GM19463 (cell line): ENCODE measurements around the gene KIAA0232.

Experiments
- ATAC-seq: cut with Tn5 transposase; IDR thresholded peaks from one replicate; pipeline ENCODE4 v1.9.1; 2021; ENCODE audit warnings: mild to moderate bottlenecking, moderate library complexity; ENCODE audit not compliant: unreplicated experiment

The KIAA0232 gene, protein sequence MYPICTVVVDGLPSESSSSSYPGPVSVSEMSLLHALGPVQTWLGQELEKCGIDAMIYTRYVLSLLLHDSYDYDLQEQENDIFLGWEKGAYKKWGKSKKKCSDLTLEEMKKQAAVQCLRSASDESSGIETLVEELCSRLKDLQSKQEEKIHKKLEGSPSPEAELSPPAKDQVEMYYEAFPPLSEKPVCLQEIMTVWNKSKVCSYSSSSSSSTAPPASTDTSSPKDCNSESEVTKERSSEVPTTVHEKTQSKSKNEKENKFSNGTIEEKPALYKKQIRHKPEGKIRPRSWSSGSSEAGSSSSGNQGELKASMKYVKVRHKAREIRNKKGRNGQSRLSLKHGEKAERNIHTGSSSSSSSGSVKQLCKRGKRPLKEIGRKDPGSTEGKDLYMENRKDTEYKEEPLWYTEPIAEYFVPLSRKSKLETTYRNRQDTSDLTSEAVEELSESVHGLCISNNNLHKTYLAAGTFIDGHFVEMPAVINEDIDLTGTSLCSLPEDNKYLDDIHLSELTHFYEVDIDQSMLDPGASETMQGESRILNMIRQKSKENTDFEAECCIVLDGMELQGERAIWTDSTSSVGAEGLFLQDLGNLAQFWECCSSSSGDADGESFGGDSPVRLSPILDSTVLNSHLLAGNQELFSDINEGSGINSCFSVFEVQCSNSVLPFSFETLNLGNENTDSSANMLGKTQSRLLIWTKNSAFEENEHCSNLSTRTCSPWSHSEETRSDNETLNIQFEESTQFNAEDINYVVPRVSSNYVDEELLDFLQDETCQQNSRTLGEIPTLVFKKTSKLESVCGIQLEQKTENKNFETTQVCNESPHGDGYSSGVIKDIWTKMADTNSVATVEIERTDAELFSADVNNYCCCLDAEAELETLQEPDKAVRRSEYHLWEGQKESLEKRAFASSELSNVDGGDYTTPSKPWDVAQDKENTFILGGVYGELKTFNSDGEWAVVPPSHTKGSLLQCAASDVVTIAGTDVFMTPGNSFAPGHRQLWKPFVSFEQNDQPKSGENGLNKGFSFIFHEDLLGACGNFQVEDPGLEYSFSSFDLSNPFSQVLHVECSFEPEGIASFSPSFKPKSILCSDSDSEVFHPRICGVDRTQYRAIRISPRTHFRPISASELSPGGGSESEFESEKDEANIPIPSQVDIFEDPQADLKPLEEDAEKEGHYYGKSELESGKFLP (N-terminal part only)

DNA sequence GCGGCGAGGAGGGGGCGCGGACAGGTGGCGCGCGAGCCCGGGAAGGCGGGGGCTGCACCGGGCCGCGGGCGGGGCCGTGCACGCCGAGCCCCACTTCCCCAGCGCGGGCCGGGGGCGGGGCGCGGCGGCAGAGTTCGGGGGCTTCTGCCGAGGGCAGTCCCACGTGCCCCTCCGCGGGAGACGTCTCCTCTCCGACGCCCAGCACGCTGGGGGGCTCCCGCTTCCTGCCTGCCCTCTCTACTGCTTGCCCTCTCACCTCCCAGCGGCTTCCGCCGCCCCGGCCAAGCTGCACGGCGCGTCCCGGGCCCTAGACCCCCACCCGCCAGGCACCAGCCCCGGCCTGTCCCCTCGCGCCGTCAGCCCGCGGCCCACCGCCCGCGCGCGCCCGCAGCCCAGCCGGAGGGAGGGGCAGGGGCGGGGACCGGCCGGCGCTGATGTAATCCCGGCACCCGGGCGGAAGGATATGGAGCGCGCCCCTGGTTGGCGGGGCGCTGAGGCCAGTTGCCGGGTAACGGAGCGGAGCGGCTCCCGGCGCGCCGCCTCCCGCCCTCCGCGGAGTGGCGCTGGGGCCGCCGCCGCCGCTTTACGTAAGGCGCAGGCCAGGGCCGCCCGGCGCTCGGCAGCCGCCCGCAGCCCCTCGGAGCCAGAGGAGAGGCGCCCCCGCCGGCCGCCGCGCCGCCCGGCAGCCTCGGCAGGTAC, at the start of gene KIAA0232:
Gene KIAA0232 (plus strand): TSS at position 581 of the 699 bp plus-strand sequence. CDS start 41,727 bp downstream, outside the sequence.
- ATAC-seq = peak; percentile 69

DNA sequence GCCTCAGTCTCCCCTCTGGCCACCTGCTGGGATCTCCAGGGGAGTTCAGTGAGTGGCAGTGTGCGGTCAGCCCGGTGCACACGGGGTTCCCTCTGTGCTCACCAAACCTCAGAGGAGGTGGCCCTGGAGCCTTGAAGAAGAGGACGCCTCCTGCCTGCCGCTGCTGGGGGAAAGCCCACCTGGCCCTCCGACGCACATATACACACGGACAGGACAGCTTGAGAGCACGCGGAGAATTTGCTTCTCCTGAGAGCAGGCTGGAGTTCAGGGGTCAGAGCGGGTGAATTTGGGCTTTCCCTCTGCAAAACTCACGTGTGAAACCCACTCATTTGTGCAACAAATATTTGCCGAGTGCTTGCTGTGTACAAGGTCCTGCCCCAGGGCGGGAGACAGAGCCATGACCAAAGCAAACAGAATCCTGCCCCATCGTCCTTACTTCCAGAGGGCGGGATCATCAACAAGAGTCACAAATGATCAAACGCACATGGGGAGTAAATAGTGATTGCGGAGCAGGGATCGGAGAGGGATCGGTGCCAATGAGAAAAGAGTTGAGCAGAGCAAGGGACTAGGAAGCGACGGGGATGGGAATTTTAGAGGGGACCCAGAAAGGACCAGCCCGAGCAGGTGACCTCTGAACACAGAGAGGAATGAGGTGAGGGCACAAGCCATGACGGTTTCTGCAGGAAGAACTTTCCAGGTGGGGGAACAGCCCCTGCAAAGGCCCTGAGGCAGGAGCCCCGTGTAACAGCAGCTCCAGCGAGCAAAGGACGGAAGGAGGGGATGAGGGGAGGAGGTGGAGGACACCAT, 49.0 kb upstream of the KIAA0232 start:
- no peak for ATAC-seq

DNA sequence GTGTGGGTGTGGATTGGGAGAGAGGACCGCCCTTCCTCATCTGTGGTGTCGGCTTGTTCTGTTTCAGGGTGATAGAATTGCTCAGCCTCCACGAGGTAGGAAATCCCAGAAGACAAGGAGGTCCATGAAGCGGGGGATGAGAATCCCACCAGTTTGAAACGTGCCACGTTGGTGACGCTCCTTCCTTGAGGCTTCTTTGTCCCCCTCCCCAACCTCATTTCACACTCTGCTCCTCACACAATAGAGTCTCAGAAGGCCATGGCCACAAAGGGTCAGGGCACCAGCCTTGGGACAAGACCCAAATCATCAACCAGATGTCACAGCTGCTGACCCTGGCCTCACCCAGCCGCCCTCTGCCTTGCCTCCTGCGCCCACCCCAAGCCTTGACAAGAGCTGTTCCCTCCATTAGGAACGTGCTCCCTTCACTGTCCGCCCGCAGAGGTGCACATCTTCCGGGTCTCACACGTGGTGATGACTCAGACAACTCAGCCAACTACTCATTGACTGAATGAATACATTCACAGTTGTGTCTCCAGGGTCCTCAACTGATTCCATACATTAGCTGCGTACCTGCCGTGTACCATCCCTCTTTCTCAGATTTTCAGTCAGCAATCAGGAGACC, 48.3 kb upstream of the KIAA0232 start:
- ATAC-seq = no peak

DNA sequence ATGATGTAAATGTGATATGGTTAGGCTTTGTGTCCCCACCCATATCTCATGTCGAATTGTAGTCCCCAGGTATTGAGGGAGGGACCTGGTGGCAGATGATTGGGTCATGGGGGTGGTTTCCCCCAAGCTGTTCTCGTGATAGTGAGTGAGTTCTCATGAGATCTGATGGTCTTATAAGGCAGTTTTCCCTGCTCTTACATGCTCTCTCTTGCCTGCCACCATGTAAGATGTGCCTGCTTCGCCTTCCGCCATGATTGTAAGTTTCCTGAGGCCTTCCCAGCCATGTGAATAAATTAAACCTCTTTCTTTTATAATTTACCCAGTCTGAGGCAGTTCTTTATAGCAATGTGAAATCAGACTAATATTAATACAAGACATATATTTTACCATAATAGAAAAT, 42.6 kb upstream of the KIAA0232 start:
- no peak for ATAC-seq

DNA sequence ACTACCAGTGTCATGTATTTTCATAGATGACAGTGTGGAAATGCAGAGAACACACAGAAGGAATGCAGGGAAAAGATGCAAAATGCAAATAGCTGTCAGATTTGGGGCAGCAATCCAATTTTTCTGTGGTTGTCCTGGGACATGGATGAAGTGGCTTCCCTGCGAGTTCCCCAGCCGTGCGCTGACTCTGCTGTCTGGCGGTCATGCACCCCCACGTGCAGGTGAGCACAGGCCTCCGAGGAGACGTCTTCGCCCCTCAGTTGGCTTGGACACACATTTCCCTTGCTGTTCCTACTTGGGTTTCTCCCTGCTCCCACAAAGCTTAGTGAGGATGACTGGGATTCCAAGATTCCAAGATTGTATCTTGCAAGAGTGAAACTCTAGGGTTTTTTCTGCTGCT, 42.2 kb upstream of the KIAA0232 start:
- no peak for ATAC-seq

DNA sequence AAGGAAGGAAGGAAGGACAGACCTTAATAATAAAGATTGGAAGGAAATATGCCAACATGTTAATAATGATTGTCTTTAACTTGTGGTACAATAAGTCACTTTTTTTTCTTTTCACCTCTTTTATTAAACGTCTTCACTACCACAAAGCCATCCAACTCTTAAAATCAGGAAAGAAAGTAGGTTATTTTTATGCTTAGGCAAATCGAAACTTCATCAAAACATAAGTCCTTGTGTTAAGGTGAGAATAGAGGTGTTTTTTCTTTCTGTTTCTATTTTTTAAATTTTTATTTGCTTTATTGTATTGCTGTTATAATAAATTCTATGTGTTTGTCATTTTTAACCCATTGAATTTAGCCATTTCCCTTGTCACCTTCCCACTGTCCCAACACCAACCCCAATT, 40.0 kb upstream of the KIAA0232 start:
- no peak for ATAC-seq

DNA sequence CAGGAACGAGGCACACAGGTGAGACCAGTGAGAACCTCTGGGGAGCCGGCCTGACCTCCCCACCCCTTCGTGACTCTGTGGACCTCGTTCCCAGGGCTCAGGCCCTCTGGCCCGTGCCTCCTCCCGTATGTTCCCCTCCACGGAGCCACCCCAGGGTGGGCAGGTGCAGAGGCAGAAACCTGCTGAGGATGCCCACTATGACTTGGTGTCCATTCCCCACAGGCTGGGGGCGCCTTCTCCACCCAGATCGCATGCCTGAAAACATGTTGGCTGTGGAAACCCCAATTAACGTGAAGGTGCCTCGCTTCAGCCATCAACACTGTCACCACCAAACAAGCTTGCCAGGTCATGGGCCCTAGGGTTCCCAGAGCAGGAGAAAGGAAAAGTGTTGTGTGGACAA, 39.5 kb upstream of the KIAA0232 start:
- no peak for ATAC-seq

DNA sequence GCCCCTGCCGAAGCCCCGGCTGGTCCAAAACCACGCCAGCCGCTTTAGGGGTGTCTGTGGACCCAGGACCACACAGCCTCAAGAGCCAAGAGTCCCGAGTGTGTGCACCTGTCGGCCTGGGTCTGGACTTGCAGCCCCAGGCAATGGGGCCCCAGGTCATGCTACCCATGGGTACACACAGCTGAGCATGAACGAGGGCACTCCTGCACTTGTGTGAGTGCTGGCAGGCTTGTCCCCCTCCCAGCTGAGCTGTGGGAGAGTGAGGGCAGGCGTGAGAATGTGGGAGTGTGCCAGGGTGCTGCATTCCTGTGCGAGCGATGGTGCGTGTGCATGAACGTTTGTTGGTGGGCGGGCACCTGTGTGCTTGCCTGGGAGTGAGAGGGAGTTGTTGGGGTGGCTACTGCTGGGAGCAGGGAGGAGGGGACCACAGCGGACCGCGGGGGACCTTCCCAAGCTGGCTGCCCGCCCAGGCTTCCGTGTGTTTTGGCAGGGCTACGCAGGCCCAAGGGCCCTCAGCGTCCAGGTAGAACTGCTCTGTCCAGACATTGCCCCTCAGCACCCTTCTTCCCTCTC, 35.7 kb upstream of the KIAA0232 start:
- no peak for ATAC-seq

DNA sequence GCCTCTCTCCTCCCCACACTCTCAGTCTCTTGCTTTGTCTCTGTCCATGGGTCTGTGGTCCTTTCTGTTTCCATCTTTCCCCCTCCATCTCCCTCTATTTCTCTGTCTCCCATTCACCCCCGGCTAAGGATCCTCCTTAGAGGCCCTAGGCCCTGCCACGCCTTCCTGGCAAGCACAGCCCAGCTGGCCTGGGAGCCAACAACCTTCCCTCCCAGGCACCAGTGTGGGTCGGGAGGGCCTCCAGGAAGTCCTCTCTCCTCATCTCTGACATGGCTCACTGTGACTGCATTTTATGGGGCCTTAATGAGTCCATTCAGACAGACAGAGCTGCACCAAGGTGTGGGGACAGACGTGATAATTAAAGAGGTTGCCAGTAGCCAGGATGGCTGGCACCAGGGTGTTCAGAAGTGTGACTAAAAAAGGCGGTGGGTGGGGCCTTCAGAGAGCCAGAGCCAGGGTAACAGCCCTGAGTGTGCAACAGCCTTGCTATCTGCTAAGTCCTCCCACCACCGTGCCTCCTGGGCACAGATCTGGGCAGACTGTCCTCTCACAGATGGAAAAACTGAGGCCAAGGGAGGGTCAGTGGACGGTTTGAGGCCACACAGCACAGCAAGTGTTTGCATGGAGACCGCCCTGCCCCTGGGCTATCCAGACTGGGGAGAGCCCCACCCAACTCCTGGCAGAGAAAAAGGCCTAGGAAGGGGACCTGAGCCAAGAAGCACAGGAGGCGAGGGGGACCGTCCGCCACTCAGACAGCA, 35.1 kb upstream of the KIAA0232 start:
- ATAC-seq = no peak

DNA sequence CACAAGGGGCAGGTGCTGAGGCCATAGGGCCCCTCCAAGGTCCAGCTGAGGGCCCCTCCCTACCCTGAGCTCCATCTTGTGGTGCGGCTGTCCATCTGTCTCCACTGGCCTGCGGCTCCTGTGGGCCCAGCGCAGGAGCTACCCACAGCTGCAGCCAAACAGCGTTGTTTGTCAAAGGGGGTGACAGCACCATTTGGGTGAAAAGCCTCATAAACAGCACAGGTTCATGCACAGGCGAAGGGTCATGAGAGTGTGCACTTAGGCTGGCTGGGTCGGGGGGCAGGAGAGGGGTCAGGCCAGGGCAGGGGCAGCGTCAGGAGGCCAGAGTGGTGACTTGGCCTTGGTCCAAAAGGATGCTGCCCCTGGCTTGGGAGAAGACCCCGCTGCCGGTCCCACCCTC, 34.2 kb upstream of the KIAA0232 start:
- no peak for ATAC-seq

DNA sequence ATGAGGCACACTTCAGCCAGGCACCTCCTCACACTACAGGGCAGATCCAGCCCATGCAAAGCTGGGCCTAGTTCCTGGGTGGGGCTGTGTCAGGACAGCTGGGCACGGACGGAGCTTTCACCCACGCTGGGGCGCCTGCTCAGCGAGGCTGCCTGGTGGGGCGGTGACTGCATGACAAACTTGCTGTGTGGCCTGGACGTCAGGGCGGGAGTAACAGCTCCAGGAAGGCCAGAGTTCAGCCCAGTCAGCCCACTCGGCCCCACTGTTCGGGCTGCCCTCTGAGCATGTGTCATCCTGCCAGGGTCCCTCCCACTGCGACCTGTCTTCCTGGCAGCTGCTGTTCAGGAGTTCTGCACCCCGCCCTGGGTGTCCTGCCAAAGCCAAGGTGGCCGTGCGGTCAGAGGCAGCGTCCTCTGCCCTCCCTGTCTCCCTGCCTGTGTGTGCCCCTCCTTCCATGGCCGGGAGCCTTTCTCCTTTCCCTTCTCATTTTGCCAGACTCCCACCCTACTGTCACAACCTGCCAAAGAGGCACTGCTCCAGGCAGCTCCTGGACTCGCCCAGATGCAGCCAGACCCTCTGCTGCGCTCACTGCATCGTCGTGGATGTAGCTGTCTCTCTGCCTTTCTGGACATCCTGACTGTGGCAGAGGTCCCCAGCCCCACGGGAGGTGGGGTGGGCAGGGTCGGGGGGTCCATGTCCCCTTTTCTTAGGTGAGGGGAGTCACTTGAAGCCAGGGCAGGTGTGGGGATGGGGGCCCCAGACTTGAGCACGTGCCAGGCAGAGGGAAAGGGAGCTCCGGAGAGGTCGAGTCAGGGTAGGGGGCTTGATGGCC, 33.0 kb upstream of the KIAA0232 start:
- no peak for ATAC-seq

DNA sequence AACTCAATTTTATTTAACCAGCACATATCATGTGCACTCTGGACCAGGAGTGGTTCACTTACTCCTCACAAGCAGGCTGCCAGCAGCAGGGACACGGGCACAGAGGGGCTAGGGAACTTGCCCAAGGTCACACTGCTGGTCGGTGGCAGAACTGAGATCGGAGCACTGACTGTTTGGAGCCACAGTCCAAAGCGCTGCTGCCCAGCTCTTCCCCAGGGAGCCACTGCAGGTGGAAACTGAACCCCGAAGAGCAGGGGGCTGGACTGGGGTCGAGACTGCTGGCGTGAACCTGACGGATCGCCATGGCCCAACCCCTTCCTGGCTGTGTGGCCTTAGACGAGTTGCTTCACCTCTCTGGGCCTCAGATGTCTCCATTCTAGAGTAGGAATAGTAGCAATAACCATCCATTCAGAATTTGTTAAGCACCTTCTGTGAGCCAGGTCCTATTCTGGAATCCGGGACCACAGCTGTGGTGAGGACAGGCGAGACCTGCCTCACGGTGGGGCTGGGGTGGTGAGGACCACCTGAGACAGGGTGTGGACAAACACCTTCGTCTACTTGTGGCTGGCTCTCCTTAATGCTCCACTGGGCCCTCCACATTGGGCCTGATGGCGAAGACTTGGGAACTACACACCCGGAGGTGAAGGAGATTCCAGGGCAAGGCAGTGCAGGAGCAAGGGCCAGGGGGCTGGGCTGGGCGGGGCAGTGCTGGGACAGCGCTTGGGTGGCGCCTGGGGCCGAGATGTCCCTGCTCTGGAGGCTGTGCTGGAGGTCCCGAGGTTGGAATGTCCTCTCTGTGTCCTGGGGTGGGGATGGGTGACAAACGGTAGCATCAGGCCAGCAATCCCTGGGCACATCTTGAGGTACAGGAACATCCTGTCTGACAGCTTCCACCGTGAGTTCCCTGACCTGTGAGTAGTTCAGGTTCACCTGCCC, 32.0 kb upstream of the KIAA0232 start:
- no peak for ATAC-seq

DNA sequence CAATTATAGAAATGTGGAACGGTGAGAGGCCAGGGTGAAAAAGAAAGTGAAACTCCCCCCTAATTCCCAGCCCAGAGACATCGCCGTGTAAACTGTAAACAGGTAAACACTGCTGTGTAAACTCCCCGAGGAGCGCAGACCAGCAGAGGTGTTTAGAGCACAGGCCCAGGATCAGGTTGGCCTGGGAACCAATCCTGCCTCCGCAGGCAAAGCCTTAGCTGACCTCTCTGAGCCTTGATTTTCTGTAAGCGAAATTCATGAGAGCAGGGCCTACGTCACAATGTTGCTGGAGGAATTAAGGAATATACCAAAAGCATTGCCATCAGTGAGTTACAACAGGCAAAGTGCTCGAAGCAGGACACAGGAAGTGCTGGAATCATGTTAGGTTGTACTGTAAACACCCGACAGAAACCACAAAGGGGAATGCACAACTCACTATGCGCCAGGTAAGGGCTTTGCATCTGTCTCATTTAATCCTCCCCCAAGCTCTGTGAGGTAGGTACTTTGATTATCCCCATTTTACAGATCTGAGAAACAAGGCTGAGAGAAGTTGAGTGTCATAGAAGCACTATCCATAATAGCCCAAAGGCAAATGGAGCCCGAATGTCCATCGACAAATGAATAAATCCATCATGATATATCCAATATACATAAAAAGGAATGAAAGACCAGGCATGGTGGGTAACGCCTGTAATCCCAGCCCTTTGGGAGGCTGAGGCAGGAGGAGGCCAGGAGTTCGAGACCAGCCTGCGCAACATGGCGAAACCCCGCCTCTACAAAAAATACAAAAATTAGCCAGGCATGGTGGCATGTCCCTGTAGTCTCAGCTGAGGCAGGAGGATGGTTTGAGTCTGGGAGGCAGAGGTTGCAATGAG, 30.7 kb upstream of the KIAA0232 start:
- no peak for ATAC-seq

DNA sequence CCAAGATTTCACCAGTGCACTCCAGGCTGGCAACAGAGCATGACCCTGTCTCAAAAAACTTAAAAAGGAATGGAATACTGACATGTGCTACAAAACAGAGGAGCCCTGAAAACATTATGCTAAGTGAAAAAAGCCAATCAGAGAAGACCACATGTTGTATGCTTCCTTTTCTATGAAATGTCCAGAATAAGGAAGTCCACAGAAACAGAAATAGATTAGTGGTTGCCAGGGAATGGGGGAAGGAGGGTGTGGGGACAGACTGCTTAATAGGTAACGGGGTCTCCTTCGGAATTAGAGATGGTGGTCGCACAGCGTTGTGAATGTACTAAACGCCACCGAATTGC, 30.1 kb upstream of the KIAA0232 start:
- no peak for ATAC-seq

DNA sequence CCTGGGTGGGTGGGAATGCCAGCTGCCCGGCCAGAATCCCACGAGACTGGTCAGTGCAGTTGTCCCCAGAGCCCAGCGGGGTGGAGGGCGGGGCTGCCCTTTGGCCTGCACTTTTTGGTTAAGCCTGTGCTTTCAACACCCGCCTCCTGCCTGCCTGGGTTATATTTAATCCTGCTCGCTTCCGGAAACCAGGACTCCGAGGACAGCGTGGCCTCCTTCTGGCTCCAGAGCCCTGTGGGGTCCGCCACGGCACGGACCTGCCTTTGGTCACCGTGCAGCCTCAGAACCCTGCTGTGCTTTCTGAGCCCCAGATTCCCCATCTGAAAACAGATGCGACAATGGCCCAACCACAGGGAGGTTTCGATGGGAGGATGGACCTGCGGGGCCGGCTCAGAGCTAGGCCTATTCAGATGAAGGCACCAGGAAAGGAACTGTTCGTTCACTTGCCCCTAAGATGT, 29.4 kb upstream of the KIAA0232 start:
- no peak for ATAC-seq

DNA sequence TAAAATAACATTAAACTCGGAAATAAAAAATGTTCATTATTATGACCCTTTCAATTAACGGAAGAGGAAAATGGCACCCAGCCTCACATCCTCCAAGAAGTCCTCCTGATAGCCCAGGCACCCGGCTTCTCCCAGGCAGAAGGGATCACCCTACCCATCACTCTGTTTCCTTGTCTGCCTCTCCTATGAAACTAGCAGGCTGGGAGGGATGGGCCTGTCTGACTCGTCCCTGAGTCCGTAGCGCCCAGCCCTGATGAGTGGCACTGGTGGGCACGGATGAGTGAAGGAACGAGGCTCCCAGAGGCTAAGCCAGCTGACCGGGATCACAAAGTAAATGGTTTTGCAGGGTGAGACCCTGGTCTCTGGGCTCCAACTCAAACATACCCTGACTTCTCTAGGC, 28.6 kb upstream of the KIAA0232 start:
- ATAC-seq = no peak
